ENCODE measurements around the gene SOS2.

The SOS2 gene

GRCh38 chr14:50233166-50233950, 2.0 kb upstream of the SOS2 start:
- no peak overlapping the region for H3K4me3 ChIP-seq (ENCODE audit: low read depth, low read length)
- H3K27ac ChIP-seq = no peak overlapping the region
- H3K9me3 ChIP-seq (ENCODE audit: severe bottlenecking) = no peaks in the 10 kb centered on the region
- no peaks in the 10 kb centered on the region for H3K27me3 ChIP-seq (ENCODE audit: insufficient read depth, low read depth, severe bottlenecking)
- DNase-seq = no peak
- H3K36me3 ChIP-seq = peaks cover 6% of the 10 kb centered on the region
- TF ChIP-seq CTCF (IDR thresholded peaks at IDR 0.05; ENCODE audit: low read depth, low read length) = no peak

GRCh38 chr14:50232276-50232642, 881 bp upstream of the SOS2 start:
- peak; percentile 25 for DNase-seq
- Histone ChIP-seq H3K27me3 (ENCODE audit: insufficient read depth, low read depth, severe bottlenecking) (no peaks in the 10 kb centered on the region), H3K9me3 (ENCODE audit: severe bottlenecking) (no peaks in the 10 kb centered on the region), H3K36me3 (peaks cover 14% of the 10 kb centered on the region), H3K4me3 (ENCODE audit: low read depth, low read length) (peak overlapping the region; percentile 83), H3K27ac (peak overlapping the region; percentile 97)
- TF ChIP-seq CTCF (IDR thresholded peaks at IDR 0.05; ENCODE audit: low read depth, low read length) = no peak

GRCh38 chr14:50230701-50231474, 490 bp downstream of the SOS2 start:
- no peak for TF ChIP-seq CTCF (IDR thresholded peaks at IDR 0.05; ENCODE audit: low read depth, low read length)
- Histone ChIP-seq H3K27ac (peak overlapping the region; percentile 97), H3K4me3 (ENCODE audit: low read depth, low read length) (peak overlapping the region; percentile 83), H3K27me3 (ENCODE audit: insufficient read depth, low read depth, severe bottlenecking) (no peaks in the 10 kb centered on the region), H3K36me3 (peaks cover 14% of the 10 kb centered on the region), H3K9me3 (ENCODE audit: severe bottlenecking) (no peaks in the 10 kb centered on the region)
- peak; percentile 40 for DNase-seq

- no peaks in the 10 kb centered on the region for H3K27me3 ChIP-seq (ENCODE audit: insufficient read depth, low read depth, severe bottlenecking)
- no peak for DNase-seq
- peaks cover 14% of the 10 kb centered on the region for H3K36me3 ChIP-seq
- H3K4me3 ChIP-seq (ENCODE audit: low read depth, low read length) = peak overlapping the region; percentile 83
- no peaks in the 10 kb centered on the region for H3K9me3 ChIP-seq (ENCODE audit: severe bottlenecking)
- TF ChIP-seq CTCF (IDR thresholded peaks at IDR 0.05; ENCODE audit: low read depth, low read length) = no peak
- peak overlapping the region; percentile 97; the same call in 1 of the 2 replicates for H3K27ac ChIP-seq
Observed at GRCh38 chr14:50230401-50230700, 1.0 kb downstream of the SOS2 start.

- TF ChIP-seq CTCF (IDR thresholded peaks at IDR 0.05; ENCODE audit: low read depth, low read length) = no peak
- Histone ChIP-seq H3K4me3 (ENCODE audit: low read depth, low read length) (peak overlapping the region; percentile 83), H3K27ac (no peak overlapping the region), H3K27me3 (ENCODE audit: insufficient read depth, low read depth, severe bottlenecking) (no peaks in the 10 kb centered on the region), H3K36me3 (peaks cover 14% of the 10 kb centered on the region), H3K9me3 (ENCODE audit: severe bottlenecking) (no peaks in the 10 kb centered on the region)
- no peak for DNase-seq
Observed at GRCh38 chr14:50229681-50230080, 1.7 kb downstream of the SOS2 start.

Measured in WERI-Rb-1 (cell line).